K562 (cell line): Measurements from ENCODE around the gene UBL3. TPM values are rescaled to one million over a fixed set of nuclear protein-coding genes. Genes with fewer than 3 reads are reported as not detected.

Source experiments
- CCAR2 ChIP-seq: fragments of 200-400 bp; formaldehyde crosslinking; IDR thresholded peaks from 2 replicates; pipeline ENCODE4 v1.6.1; 2017; ENCODE audit warnings: mild to moderate bottlenecking, low read depth, low read length
- FOXA1 ChIP-seq: fragments of 450-650 bp; IDR thresholded peaks from 2 replicates; pipeline ENCODE4 v1.6.1; 2016; ENCODE audit warnings: mild to moderate bottlenecking, borderline replicate concordance
- MECOM ChIP-seq: fragments of 250-450 bp; sonication (Bioruptor Pico); IDR thresholded peaks from 2 replicates; pipeline ENCODE4 v1.8.0; 2022; ENCODE audit warnings: inconsistent platforms
- MTA1 ChIP-seq: fragments of 450-650 bp; IDR thresholded peaks from 2 replicates; pipeline ENCODE4 v1.6.1; 2017; ENCODE audit warnings: borderline replicate concordance
- TAL1 ChIP-seq: fragments of 450-650 bp; IDR thresholded peaks from 2 replicates; pipeline ENCODE4 v1.6.1; 2016; ENCODE audit warnings: mild to moderate bottlenecking
- ZNF274 ChIP-seq: IDR thresholded peaks from 2 replicates; pipeline ENCODE4 v1.6.1; 2011; ENCODE audit warnings: low read depth, mild to moderate bottlenecking, low read length, moderate library complexity, borderline replicate concordance
- polyA plus RNA-seq, 8 experiments: library from polyadenylated mRNA; depleted of rRNA in 4 of 8; stranded (reverse) in 5 of 8; unstranded in 3 of 8; fragments of >200 nt; fragmentation: Nextera tagmentation in 2 of 8; fragmentation: Illumina TruSeq in 1 of 8; extraction: Ambion mirVana in 2 of 8; extraction: Trizol in 1 of 8; gene quantifications; 2 replicates each; pipeline versions ENCODE4 v1.2.1 to v1.2.3, GENCODE V29; 2011 to 2014; ENCODE audit warnings: inconsistent platforms in 1 of 8, missing spikeins in 1 of 8
- total RNA-seq, 7 experiments: library from RNA; depleted of rRNA in 6 of 7; stranded (reverse); fragments of >200 nt in 6 of 7; fragmentation: Illumina TruSeq in 2 of 7; extraction: Trizol in 2 of 7; gene quantifications; 2 replicates each; pipeline versions ENCODE4 v1.2.1 to v1.2.3, GENCODE V29; 2011 to 2021; ENCODE audit warnings: low replicate concordance in 1 of 7
- TF ChIP-seq, protein P1 (sequence below): IDR thresholded peaks from 3 replicates; pipeline ENCODE4 v1.6.1; 2011; ENCODE audit warnings: borderline replicate concordance, mild to moderate bottlenecking; ENCODE audit not compliant: insufficient read length, insufficient read depth
- TF ChIP-seq, protein P2 (sequence below): fragments of 200-800 bp; sonication (Bioruptor generic); IDR thresholded peaks from 2 replicates; pipeline ENCODE4 v1.6.1; 2016; ENCODE audit warnings: missing genetic modification characterization, missing compliant biosample characterization

Gene UBL3
- total and polyA plus RNA-seq, 9 of the 15 experiments (the other 6 are each of a cell fraction or from before 2014, with no cell fraction given), result 0.64 to 2.4 (median 1.8) TPM

DNA sequence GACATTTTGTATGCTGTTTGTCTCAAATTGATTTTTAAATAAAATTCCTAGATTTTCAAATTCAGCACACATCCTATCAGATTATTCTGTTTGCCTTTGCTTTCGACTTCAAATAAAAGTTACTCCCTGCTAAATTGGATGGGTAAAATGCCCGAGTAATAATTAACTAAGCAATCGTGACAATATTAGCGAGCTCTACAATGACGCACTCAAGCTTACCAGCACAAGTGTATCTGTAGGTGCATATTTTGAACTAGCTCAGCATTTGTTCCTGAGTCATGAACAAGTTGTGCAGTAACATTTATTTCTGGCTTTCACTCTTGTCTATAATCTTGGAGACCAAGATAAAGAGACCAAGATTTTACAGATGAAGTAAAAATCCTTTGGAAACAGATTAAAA is 113.4 kb downstream of the UBL3 start (continued):
- TF ChIP-seq ZNF274 (no peak), TAL1 (no peak), MECOM (CRISPR knock-in tag) (no peak), CCAR2 (no peak), MTA1 (no peak), FOXA1 (no peak)
- TF ChIP-seq, protein P1, sequence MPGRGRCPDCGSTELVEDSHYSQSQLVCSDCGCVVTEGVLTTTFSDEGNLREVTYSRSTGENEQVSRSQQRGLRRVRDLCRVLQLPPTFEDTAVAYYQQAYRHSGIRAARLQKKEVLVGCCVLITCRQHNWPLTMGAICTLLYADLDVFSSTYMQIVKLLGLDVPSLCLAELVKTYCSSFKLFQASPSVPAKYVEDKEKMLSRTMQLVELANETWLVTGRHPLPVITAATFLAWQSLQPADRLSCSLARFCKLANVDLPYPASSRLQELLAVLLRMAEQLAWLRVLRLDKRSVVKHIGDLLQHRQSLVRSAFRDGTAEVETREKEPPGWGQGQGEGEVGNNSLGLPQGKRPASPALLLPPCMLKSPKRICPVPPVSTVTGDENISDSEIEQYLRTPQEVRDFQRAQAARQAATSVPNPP, result no peak
- TF ChIP-seq, protein P2, sequence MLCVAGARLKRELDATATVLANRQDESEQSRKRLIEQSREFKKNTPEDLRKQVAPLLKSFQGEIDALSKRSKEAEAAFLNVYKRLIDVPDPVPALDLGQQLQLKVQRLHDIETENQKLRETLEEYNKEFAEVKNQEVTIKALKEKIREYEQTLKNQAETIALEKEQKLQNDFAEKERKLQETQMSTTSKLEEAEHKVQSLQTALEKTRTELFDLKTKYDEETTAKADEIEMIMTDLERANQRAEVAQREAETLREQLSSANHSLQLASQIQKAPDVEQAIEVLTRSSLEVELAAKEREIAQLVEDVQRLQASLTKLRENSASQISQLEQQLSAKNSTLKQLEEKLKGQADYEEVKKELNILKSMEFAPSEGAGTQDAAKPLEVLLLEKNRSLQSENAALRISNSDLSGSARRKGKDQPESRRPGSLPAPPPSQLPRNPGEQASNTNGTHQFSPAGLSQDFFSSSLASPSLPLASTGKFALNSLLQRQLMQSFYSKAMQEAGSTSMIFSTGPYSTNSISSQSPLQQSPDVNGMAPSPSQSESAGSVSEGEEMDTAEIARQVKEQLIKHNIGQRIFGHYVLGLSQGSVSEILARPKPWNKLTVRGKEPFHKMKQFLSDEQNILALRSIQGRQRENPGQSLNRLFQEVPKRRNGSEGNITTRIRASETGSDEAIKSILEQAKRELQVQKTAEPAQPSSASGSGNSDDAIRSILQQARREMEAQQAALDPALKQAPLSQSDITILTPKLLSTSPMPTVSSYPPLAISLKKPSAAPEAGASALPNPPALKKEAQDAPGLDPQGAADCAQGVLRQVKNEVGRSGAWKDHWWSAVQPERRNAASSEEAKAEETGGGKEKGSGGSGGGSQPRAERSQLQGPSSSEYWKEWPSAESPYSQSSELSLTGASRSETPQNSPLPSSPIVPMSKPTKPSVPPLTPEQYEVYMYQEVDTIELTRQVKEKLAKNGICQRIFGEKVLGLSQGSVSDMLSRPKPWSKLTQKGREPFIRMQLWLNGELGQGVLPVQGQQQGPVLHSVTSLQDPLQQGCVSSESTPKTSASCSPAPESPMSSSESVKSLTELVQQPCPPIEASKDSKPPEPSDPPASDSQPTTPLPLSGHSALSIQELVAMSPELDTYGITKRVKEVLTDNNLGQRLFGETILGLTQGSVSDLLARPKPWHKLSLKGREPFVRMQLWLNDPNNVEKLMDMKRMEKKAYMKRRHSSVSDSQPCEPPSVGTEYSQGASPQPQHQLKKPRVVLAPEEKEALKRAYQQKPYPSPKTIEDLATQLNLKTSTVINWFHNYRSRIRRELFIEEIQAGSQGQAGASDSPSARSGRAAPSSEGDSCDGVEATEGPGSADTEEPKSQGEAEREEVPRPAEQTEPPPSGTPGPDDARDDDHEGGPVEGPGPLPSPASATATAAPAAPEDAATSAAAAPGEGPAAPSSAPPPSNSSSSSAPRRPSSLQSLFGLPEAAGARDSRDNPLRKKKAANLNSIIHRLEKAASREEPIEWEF (CRISPR knock-in tag), result no peak
